Measurements from ENCODE around the gene ANKS6. TPM values are rescaled to one million over a fixed set of nuclear protein-coding genes. Genes with fewer than 3 reads are reported as not detected.

The ANKS6 gene
- total RNA-seq, 1 donor from 2014 or later: 26.7 TPM

DNA sequence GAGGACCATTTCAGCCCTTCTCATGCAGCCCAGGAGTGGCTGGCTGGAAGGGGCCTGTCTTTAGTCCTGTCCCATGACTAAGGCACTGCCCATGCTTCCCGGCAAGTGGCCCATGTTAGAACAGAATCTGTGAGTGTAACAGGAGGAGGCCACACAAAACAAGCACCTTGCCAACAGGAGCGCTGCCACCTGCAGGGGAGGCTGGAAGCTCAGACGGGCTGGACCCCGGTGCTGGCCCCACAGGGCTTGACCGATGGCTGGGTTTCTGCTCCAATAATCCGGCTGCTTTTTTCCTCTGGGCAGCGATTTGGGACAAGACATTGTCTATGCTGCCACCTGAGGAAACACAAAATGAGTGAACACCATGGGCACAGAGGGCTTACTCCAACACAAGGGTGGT is 28.4 kb downstream of the ANKS6 start:
- no peaks in the 10 kb centered on the region for H3K9me3 ChIP-seq
- no peak overlapping the region for H3K27ac ChIP-seq
- TF ChIP-seq, protein P1, sequence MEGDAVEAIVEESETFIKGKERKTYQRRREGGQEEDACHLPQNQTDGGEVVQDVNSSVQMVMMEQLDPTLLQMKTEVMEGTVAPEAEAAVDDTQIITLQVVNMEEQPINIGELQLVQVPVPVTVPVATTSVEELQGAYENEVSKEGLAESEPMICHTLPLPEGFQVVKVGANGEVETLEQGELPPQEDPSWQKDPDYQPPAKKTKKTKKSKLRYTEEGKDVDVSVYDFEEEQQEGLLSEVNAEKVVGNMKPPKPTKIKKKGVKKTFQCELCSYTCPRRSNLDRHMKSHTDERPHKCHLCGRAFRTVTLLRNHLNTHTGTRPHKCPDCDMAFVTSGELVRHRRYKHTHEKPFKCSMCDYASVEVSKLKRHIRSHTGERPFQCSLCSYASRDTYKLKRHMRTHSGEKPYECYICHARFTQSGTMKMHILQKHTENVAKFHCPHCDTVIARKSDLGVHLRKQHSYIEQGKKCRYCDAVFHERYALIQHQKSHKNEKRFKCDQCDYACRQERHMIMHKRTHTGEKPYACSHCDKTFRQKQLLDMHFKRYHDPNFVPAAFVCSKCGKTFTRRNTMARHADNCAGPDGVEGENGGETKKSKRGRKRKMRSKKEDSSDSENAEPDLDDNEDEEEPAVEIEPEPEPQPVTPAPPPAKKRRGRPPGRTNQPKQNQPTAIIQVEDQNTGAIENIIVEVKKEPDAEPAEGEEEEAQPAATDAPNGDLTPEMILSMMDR (IDR thresholded peaks at IDR 0.05): no peak
- H3K4me1 ChIP-seq: no peaks in the 10 kb centered on the region
- intact Hi-C loops (cut with DNase I): no loop called here
- no peaks in the 10 kb centered on the region for H3K27me3 ChIP-seq
- ATAC-seq (no peak), DNase-seq (no peak)
- peaks cover 37% of the 10 kb centered on the region for H3K36me3 ChIP-seq
- H3K4me3 ChIP-seq: no peak overlapping the region

DNA sequence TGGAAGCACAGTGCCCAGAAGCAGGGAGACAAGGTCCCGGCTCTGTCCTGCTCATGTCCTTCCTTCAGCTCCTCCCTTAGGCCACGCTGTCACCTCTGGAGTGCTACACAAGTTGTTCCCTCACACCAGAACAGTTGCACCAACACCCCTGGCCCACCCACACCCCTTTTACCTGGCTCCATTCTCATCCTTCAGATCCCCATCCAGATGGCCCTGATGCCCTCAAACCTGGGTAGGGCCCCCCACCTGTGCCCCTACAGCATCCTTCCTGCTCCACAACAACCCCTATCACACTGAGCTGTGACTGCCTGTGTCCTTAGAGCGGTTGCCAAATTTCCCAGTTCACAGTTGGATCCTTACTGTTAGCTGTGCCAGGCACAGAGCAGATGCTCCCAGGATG is 29.2 kb downstream of the ANKS6 start:
- no peak for DNase-seq

DNA sequence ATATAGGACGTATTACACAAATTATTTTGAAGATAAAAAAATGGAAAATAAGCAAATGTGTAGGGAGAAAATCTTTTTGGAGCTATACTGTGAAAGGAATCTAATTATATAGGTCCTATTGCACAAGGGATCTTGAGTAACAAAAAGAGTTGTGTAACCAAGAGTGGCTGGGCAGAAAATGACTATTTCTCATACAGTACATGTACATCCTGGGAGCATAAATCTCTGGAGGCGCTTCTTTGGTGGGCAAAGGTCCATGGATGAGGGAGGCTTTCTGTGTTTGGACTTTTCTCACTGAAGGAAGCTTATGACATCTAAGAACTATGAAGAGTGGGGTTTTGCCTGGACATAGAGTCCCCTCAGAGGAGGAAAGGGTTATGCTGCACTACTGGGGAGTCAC is 29.8 kb downstream of the ANKS6 start:
- Histone ChIP-seq H3K9me3 (no peaks in the 10 kb centered on the region), H3K36me3 (peaks cover 24% of the 10 kb centered on the region), H3K27me3 (no peaks in the 10 kb centered on the region), H3K27ac (no peak overlapping the region), H3K4me3 (no peak overlapping the region), H3K4me1 (no peaks in the 10 kb centered on the region)
- intact Hi-C loops (cut with DNase I): no loop called here
- DNase-seq (no peak), ATAC-seq (peak; percentile 20)
- TF ChIP-seq, protein P1 (IDR thresholded peaks at IDR 0.05): no peak

More for the DNA sequence above, 29.2 kb downstream of the ANKS6 start:
- no peak overlapping the region for H3K4me3 ChIP-seq
- H3K4me1 ChIP-seq: no peaks in the 10 kb centered on the region
- no peak overlapping the region for H3K27ac ChIP-seq
- H3K36me3 ChIP-seq: peaks cover 31% of the 10 kb centered on the region
- intact Hi-C loops (cut with DNase I): no loop called here
- no peaks in the 10 kb centered on the region for H3K27me3 ChIP-seq
- TF ChIP-seq, protein P1 (IDR thresholded peaks at IDR 0.05): no peak
- no peaks in the 10 kb centered on the region for H3K9me3 ChIP-seq
- ATAC-seq: peak; percentile 30

DNA sequence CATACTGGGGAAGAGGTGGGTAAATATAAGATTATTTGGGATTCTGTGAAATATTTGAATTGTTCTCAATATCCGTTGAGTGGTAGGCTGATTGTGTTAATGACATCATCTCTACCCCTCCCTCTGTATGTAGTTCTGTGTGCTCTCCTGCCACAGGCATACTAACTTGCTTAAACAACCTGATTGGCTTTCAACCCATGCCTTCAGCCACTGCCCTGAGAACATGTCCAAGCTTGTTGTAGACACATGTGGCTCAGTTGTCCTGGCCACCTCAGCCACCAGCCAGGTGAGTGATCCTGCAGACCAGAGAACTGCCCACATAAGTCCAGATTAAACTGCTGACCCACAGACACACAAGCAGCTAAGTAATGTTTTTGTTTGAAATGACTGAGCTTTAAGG is 31.1 kb downstream of the ANKS6 start:
- intact Hi-C loops (cut with DNase I): no loop called here
- H3K9me3 ChIP-seq: no peaks in the 10 kb centered on the region
- H3K36me3 ChIP-seq: peaks cover 14% of the 10 kb centered on the region

DNA sequence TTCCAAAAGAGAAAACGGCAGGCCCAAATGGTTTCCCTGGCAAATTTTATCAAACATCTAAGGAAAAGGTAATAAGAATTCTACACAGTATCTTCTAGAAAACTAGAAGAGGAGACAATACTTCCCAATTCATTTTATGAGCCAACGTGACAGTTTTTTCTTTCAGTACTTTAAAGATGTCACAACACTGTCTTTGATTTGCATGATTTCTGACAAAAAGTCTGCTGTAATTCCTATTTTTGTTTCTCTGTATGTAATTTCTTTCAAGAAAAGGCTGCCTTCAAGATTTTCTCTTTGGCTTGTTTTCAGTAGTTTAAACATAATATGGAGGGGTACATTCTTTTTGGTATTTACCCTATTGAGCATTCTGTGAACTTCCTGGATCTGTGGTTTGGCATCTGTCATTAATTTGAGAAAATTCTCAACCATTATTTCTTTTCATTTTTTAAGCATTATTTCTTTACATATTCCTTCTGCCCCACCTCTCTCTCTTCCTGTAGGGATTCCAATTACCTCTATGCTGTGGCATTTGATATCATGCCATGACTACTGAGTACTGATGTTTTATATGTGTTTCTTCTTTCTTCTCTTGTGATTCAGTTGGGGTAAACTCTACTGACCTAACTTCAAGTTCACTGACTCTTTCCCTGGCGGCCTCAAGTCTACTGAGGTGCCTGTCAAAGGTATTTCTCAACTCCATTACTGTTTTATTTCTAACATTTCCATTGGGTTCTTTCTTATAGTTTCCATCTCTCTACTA is 32.2 kb downstream of the ANKS6 start:
- no peak overlapping the region for H3K27ac ChIP-seq
- intact Hi-C loops (cut with DNase I): no loop called here
- no peak for ATAC-seq
- H3K4me3 ChIP-seq: no peak overlapping the region
- DNase-seq: no peak
- no peaks in the 10 kb centered on the region for H3K27me3 ChIP-seq
- no peaks in the 10 kb centered on the region for H3K4me1 ChIP-seq
- TF ChIP-seq, protein P1 (IDR thresholded peaks at IDR 0.05): no peak
- peaks cover 14% of the 10 kb centered on the region for H3K36me3 ChIP-seq
- no peaks in the 10 kb centered on the region for H3K9me3 ChIP-seq

More for the DNA sequence above, 31.1 kb downstream of the ANKS6 start:
- ATAC-seq: no peak
- no peak for DNase-seq
- TF ChIP-seq, protein P1 (IDR thresholded peaks at IDR 0.05): no peak
- Histone ChIP-seq H3K4me3 (no peak overlapping the region), H3K27ac (no peak overlapping the region), H3K27me3 (no peaks in the 10 kb centered on the region), H3K4me1 (no peaks in the 10 kb centered on the region)

Data from upper lobe of right lung (tissue), 1 donor.